ENCODE results near the gene LCE7A. TPM values are rescaled to one million over a fixed set of nuclear protein-coding genes. Genes with fewer than 3 reads are reported as not detected.

The LCE7A gene, protein sequence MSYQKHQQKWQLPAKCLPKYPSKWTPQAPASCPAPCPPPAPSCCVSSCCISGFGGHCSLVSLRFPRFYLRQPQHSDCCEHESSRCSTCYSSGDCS
- not detected for polyA plus RNA-seq (2013, experiment 1 of 4)
- polyA plus RNA-seq (2013, experiment 2 of 4): not detected
- not detected for polyA plus RNA-seq (2013, experiment 3 of 4)
- not detected for polyA plus RNA-seq (2013, experiment 4 of 4)

- Histone ChIP-seq H3K4me3 (ENCODE audit: insufficient read depth, low read depth, low read length) (no peak within 1 kb of the TSS), H3K4me1 (ENCODE audit: control insufficient read depth, insufficient read depth, low read length) (no peaks in the 10 kb centered on the region), H3K27ac (ENCODE audit: insufficient read depth, low read depth, low read length, poor library complexity, severe bottlenecking) (no peak within 1 kb of the TSS), H3K27me3 (ENCODE audit: control insufficient read depth, insufficient read depth, low read length, poor library complexity, severe bottlenecking) (no peaks in the 10 kb centered on the region), H3K9me3 (ENCODE audit: control insufficient read depth, low read length) (peaks cover 9% of the 10 kb centered on the region), H3K36me3 (ENCODE audit: control insufficient read depth, insufficient read depth, low read length) (no peaks in the 10 kb centered on the region)
- 74 to 78% methylated on average over 3 of the region's 3 CpGs for WGBS, 2 experiments
Measured at GRCh38 chr1:152859696-152860095, at the start of gene LCE7A. Gene LCE7A (plus strand): TSS chr1:152859996. CDS start chr1:152860698, 702 bp downstream.

GRCh38 chr1:152811050-152811449, 48.7 kb upstream of the LCE7A start:
- no peaks in the 10 kb centered on the region for H3K4me1 ChIP-seq (ENCODE audit: control insufficient read depth, insufficient read depth, low read length)
- 43 to 50% methylated on average over 2 of the region's 2 CpGs for WGBS, 2 experiments
- no peak overlapping the region for H3K4me3 ChIP-seq (ENCODE audit: insufficient read depth, low read depth, low read length)
- H3K27ac ChIP-seq (ENCODE audit: insufficient read depth, low read depth, low read length, poor library complexity, severe bottlenecking): no peak overlapping the region
- H3K9me3 ChIP-seq (ENCODE audit: control insufficient read depth, low read length): peaks cover 11% of the 10 kb centered on the region
- H3K27me3 ChIP-seq (ENCODE audit: control insufficient read depth, insufficient read depth, low read length, poor library complexity, severe bottlenecking): no peaks in the 10 kb centered on the region
- no peaks in the 10 kb centered on the region for H3K36me3 ChIP-seq (ENCODE audit: control insufficient read depth, insufficient read depth, low read length)

DNA sequence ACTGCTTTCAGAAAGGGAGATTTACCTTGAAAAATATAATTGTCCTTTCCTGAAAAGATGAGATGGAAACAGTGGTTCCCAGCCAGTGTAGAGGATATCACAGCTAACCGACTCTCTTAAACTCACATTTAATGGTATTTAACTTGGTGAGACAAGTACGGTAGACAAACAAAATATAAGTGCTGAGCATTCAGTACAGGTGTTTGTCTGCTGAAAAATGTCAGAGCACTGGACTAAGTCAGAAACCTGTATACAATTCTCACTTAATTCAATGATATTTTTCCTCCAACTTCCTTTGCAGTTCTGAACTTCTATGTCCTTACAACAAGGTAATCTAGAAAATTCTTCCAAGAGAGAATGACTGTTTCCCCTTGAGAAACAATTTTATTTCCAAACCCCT, 48.1 kb upstream of the LCE7A start, which contains the start of gene LCE1B:
Gene LCE1B, plus strand, starts transcription at position 301 of the 400 bp plus-strand sequence. CDS start 476 bp downstream, outside the sequence.
- no peaks in the 10 kb centered on the region for H3K36me3 ChIP-seq (ENCODE audit: control insufficient read depth, insufficient read depth, low read length)
- peaks cover 11% of the 10 kb centered on the region for H3K9me3 ChIP-seq (ENCODE audit: control insufficient read depth, low read length)
- no peak within 1 kb of the TSS for H3K4me3 ChIP-seq (ENCODE audit: insufficient read depth, low read depth, low read length)
- H3K27me3 ChIP-seq (ENCODE audit: control insufficient read depth, insufficient read depth, low read length, poor library complexity, severe bottlenecking): no peaks in the 10 kb centered on the region
- 85% methylated on average over 2 of the region's 2 CpGs; no CpG with 5 or more reads in 1 of the 2 experiments for WGBS, 2 experiments
- H3K27ac ChIP-seq (ENCODE audit: insufficient read depth, low read depth, low read length, poor library complexity, severe bottlenecking): no peak within 1 kb of the TSS
- no peaks in the 10 kb centered on the region for H3K4me1 ChIP-seq (ENCODE audit: control insufficient read depth, insufficient read depth, low read length)

DNA sequence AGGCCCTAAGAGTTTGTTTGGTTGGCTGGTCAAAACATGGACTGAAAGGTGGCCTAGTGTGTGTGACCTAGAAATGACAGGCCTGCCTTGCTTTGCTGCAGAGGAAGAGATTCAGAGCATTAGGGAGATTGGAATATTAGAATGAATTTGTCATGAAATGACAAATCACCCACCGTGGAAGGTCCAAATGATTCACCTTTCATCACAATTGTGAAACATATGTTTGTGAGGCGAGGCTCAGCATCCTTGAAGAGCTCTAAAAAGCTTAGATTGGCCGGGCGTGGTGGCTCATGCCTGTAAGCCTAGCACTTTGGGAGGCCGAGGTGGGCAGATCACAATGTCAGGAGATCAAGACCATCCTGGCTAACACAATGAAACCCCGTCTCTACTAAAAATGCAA, 42.5 kb upstream of the LCE7A start:
- Histone ChIP-seq H3K9me3 (ENCODE audit: control insufficient read depth, low read length) (peaks cover 10% of the 10 kb centered on the region), H3K4me3 (ENCODE audit: insufficient read depth, low read depth, low read length) (no peak overlapping the region), H3K27me3 (ENCODE audit: control insufficient read depth, insufficient read depth, low read length, poor library complexity, severe bottlenecking) (no peaks in the 10 kb centered on the region), H3K36me3 (ENCODE audit: control insufficient read depth, insufficient read depth, low read length) (no peaks in the 10 kb centered on the region), H3K4me1 (ENCODE audit: control insufficient read depth, insufficient read depth, low read length) (no peaks in the 10 kb centered on the region), H3K27ac (ENCODE audit: insufficient read depth, low read depth, low read length, poor library complexity, severe bottlenecking) (no peak overlapping the region)
- 74 to 75% methylated on average over 6 of the region's 6 CpGs for WGBS, 2 experiments

- Histone ChIP-seq H3K36me3 (ENCODE audit: control insufficient read depth, insufficient read depth, low read length) (no peaks in the 10 kb centered on the region), H3K4me3 (ENCODE audit: insufficient read depth, low read depth, low read length) (no peak overlapping the region), H3K27me3 (ENCODE audit: control insufficient read depth, insufficient read depth, low read length, poor library complexity, severe bottlenecking) (no peaks in the 10 kb centered on the region), H3K9me3 (ENCODE audit: control insufficient read depth, low read length) (peaks cover 5% of the 10 kb centered on the region), H3K27ac (ENCODE audit: insufficient read depth, low read depth, low read length, poor library complexity, severe bottlenecking) (no peak overlapping the region), H3K4me1 (ENCODE audit: control insufficient read depth, insufficient read depth, low read length) (no peaks in the 10 kb centered on the region)
- WGBS, 2 experiments: 25 to 33% methylated on average over 3 of the region's 5 CpGs
Measured at GRCh38 chr1:152823294-152823693, 36.5 kb upstream of the LCE7A start.

GRCh38 chr1:152824964-152825363, 34.8 kb upstream of the LCE7A start:
- no peak overlapping the region for H3K27ac ChIP-seq (ENCODE audit: insufficient read depth, low read depth, low read length, poor library complexity, severe bottlenecking)
- peaks cover 8% of the 10 kb centered on the region for H3K9me3 ChIP-seq (ENCODE audit: control insufficient read depth, low read length)
- no peaks in the 10 kb centered on the region for H3K4me1 ChIP-seq (ENCODE audit: control insufficient read depth, insufficient read depth, low read length)
- no peak overlapping the region for H3K4me3 ChIP-seq (ENCODE audit: insufficient read depth, low read depth, low read length)
- H3K27me3 ChIP-seq (ENCODE audit: control insufficient read depth, insufficient read depth, low read length, poor library complexity, severe bottlenecking): no peaks in the 10 kb centered on the region
- no peaks in the 10 kb centered on the region for H3K36me3 ChIP-seq (ENCODE audit: control insufficient read depth, insufficient read depth, low read length)

- H3K4me1 ChIP-seq (ENCODE audit: control insufficient read depth, insufficient read depth, low read length): no peaks in the 10 kb centered on the region
- 67 to 69% methylated on average over 2 of the region's 2 CpGs for WGBS, 2 experiments
- H3K9me3 ChIP-seq (ENCODE audit: control insufficient read depth, low read length): peaks cover 8% of the 10 kb centered on the region
- no peaks in the 10 kb centered on the region for H3K36me3 ChIP-seq (ENCODE audit: control insufficient read depth, insufficient read depth, low read length)
- H3K4me3 ChIP-seq (ENCODE audit: insufficient read depth, low read depth, low read length): no peak within 1 kb of the TSS
- no peaks in the 10 kb centered on the region for H3K27me3 ChIP-seq (ENCODE audit: control insufficient read depth, insufficient read depth, low read length, poor library complexity, severe bottlenecking)
- no peak within 1 kb of the TSS for H3K27ac ChIP-seq (ENCODE audit: insufficient read depth, low read depth, low read length, poor library complexity, severe bottlenecking)
Measured at GRCh38 chr1:152827173-152827572, 32.6 kb upstream of the LCE7A start, which contains the start of gene LCE1A. Gene LCE1A (plus strand): TSS chr1:152827473. CDS start chr1:152827473, 0 bp downstream.

- no peaks in the 10 kb centered on the region for H3K27me3 ChIP-seq (ENCODE audit: control insufficient read depth, insufficient read depth, low read length, poor library complexity, severe bottlenecking)
- no peak overlapping the region for H3K27ac ChIP-seq (ENCODE audit: insufficient read depth, low read depth, low read length, poor library complexity, severe bottlenecking)
- WGBS, 2 experiments: 23 to 25% methylated on average over 2 of the region's 2 CpGs
- peaks cover 8% of the 10 kb centered on the region for H3K9me3 ChIP-seq (ENCODE audit: control insufficient read depth, low read length)
- H3K36me3 ChIP-seq (ENCODE audit: control insufficient read depth, insufficient read depth, low read length): no peaks in the 10 kb centered on the region
- H3K4me1 ChIP-seq (ENCODE audit: control insufficient read depth, insufficient read depth, low read length): no peaks in the 10 kb centered on the region
- no peak overlapping the region for H3K4me3 ChIP-seq (ENCODE audit: insufficient read depth, low read depth, low read length)
Measured at GRCh38 chr1:152836870-152837269, 22.9 kb upstream of the LCE7A start.

DNA sequence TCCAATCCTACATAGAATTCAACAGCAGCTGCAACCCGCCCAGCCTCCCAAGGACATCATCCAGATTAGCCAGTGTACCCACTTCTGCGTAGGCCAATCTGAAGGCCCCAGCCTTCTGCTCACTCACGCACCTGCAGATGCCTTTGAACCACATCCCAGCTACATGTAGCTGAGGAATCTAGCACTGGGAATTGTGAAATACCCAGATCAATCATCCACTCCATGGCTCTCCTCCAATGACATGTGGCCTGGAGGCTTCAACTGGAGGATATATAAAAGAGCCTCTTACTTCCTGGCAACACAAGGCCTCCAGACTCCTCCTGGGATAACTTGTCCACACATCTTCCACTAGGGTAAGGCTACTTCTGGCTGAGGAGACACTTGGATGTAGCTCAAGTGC, 17.2 kb upstream of the LCE7A start, which contains the start of gene LCE6A:
Gene LCE6A, plus strand, starts transcription at position 301 of the 400 bp plus-strand sequence. CDS start 665 bp downstream, outside the sequence.
- no peak within 1 kb of the TSS for H3K27ac ChIP-seq (ENCODE audit: insufficient read depth, low read depth, low read length, poor library complexity, severe bottlenecking)
- WGBS, 2 experiments: 69 to 78% methylated on average over 3 of the region's 3 CpGs
- no peak within 1 kb of the TSS for H3K4me3 ChIP-seq (ENCODE audit: insufficient read depth, low read depth, low read length)
- peaks cover 11% of the 10 kb centered on the region for H3K9me3 ChIP-seq (ENCODE audit: control insufficient read depth, low read length)
- no peaks in the 10 kb centered on the region for H3K4me1 ChIP-seq (ENCODE audit: control insufficient read depth, insufficient read depth, low read length)
- H3K36me3 ChIP-seq (ENCODE audit: control insufficient read depth, insufficient read depth, low read length): no peaks in the 10 kb centered on the region
- H3K27me3 ChIP-seq (ENCODE audit: control insufficient read depth, insufficient read depth, low read length, poor library complexity, severe bottlenecking): no peaks in the 10 kb centered on the region

DNA sequence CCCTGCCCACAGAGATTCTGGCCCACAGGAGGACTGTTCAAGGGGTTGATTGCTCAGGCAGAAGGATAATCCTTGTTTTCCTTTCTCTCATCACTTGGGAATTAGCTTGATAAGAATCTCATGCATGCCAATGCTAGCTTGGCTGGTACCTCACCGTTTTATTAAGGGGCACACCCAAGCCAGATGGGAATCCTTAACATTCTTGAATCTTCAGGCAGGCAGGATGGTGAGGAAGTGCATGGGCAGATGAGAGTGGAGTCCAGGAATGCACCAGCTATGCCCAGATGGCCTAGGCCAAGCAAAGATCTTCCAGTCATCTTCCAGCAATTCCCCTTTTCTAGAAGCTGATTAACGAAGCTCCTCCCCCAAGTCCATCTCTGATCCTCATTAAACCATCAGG, 4.1 kb upstream of the LCE7A start:
- H3K27ac ChIP-seq (ENCODE audit: insufficient read depth, low read depth, low read length, poor library complexity, severe bottlenecking): no peak overlapping the region
- H3K4me3 ChIP-seq (ENCODE audit: insufficient read depth, low read depth, low read length): no peak overlapping the region
- H3K9me3 ChIP-seq (ENCODE audit: control insufficient read depth, low read length): peaks cover 12% of the 10 kb centered on the region
- H3K36me3 ChIP-seq (ENCODE audit: control insufficient read depth, insufficient read depth, low read length): no peaks in the 10 kb centered on the region
- no peaks in the 10 kb centered on the region for H3K27me3 ChIP-seq (ENCODE audit: control insufficient read depth, insufficient read depth, low read length, poor library complexity, severe bottlenecking)
- no peaks in the 10 kb centered on the region for H3K4me1 ChIP-seq (ENCODE audit: control insufficient read depth, insufficient read depth, low read length)
- WGBS, 2 experiments: 20 to 22% methylated on average over 2 of the region's 2 CpGs
